ENCODE data around the gene WDR75.

WDR75 gene

GRCh38 chr2:189499137-189499536 is 57.9 kb downstream of the WDR75 start:
- no peak for DNase-seq (ENCODE audit: low read depth in 3 of 3)

- DNase-seq (ENCODE audit: low read depth in 3 of 3): no peak
Measured at GRCh38 chr2:189500456-189501160, 59.3 kb downstream of the WDR75 start.

- no peak for DNase-seq (ENCODE audit: low read depth in 3 of 3)
Measured at GRCh38 chr2:189501487-189501886, 60.2 kb downstream of the WDR75 start.

GRCh38 chr2:189502714-189503113 is 61.4 kb downstream of the WDR75 start:
- no peak for DNase-seq (ENCODE audit: low read depth in 3 of 3)

GRCh38 chr2:189504238-189504637 is 63.0 kb downstream of the WDR75 start:
- DNase-seq (ENCODE audit: low read depth in 3 of 3): no peak

- no peak for DNase-seq (ENCODE audit: low read depth in 3 of 3)
Measured at GRCh38 chr2:189505492-189505891, 64.2 kb downstream of the WDR75 start.

GRCh38 chr2:189506514-189506976 is 65.3 kb downstream of the WDR75 start:
- no peak for DNase-seq (ENCODE audit: low read depth in 3 of 3)

- DNase-seq (ENCODE audit: low read depth in 3 of 3): no peak
Measured at GRCh38 chr2:189511210-189511959, 70.1 kb downstream of the WDR75 start.

GRCh38 chr2:189511960-189512319 is 70.7 kb downstream of the WDR75 start:
- DNase-seq (ENCODE audit: low read depth in 3 of 3): no peak

- no peak for DNase-seq (ENCODE audit: low read depth in 3 of 3)
Measured at GRCh38 chr2:189512879-189513278, 71.6 kb downstream of the WDR75 start.

GRCh38 chr2:189514104-189514503 is 72.8 kb downstream of the WDR75 start:
- DNase-seq (ENCODE audit: low read depth in 3 of 3): no peak

- no peak for DNase-seq (ENCODE audit: low read depth in 3 of 3)
Measured at GRCh38 chr2:189515264-189515663, 74.0 kb downstream of the WDR75 start.

GRCh38 chr2:189516546-189516945 is 75.3 kb downstream of the WDR75 start:
- no peak for DNase-seq (ENCODE audit: low read depth in 3 of 3)

GRCh38 chr2:189517847-189518535 is 76.7 kb downstream of the WDR75 start:
- no peak for DNase-seq (ENCODE audit: low read depth in 3 of 3)

- no peak for DNase-seq (ENCODE audit: low read depth in 3 of 3)
Measured at GRCh38 chr2:189519631-189520387, 78.5 kb downstream of the WDR75 start.

GRCh38 chr2:189521699-189522434 is 80.6 kb downstream of the WDR75 start:
- DNase-seq (ENCODE audit: low read depth in 3 of 3): no peak

GRCh38 chr2:189522435-189523151 is 81.3 kb downstream of the WDR75 start:
- DNase-seq (ENCODE audit: low read depth in 3 of 3): no peak

- no peak for DNase-seq (ENCODE audit: low read depth in 3 of 3)
Measured at GRCh38 chr2:189524746-189525145, 83.5 kb downstream of the WDR75 start.
